HG03025 (cell line): ENCODE results near the gene HINT1.
"Not testable (repeated sequence)": the region's sequence is repeated elsewhere in the genome, so short reads cannot be mapped to it uniquely, and the experiment has no call there.

Experiments
- ATAC-seq: cut with Tn5 transposase; IDR thresholded peaks from one replicate; pipeline ENCODE4 v1.9.1; 2021; ENCODE audit warnings: mild to moderate bottlenecking, moderate library complexity; ENCODE audit not compliant: unreplicated experiment, low FRiP score

HINT1 gene

DNA sequence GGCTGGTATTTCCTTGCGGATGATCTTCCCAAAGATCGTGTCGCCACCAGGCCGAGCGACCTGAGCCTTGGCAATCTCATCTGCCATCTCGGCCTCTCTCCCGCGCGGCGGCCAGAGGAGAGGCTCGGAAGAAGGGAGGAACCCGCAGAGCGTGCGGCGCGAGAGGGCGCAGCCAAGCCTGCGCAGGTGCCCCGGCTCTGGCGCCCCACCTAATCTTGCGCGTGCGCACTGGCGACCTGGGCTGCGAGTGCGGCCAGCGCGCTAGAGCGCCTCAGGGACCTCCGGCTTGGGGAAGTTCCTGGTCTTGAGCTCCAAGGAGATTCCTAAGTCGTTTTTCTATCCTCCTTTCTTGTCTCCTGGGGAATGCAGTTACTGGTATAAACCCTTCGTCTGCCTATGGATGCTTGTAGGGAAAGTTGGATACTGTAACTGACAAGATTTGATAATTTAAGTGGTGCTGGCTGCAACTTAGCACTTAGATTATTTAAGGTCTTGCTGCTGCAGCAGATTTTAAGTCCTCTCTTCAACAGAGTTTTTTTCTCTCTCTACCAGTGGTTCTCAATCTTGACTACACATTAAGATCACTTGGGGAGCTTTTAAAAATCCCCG, at the start of gene HINT1:
Gene HINT1, minus strand, starts transcription at position 138 of the 609 bp plus-strand sequence. Its CDS starts 51 bp downstream, at position 87.
- peak; percentile 81 for ATAC-seq

DNA sequence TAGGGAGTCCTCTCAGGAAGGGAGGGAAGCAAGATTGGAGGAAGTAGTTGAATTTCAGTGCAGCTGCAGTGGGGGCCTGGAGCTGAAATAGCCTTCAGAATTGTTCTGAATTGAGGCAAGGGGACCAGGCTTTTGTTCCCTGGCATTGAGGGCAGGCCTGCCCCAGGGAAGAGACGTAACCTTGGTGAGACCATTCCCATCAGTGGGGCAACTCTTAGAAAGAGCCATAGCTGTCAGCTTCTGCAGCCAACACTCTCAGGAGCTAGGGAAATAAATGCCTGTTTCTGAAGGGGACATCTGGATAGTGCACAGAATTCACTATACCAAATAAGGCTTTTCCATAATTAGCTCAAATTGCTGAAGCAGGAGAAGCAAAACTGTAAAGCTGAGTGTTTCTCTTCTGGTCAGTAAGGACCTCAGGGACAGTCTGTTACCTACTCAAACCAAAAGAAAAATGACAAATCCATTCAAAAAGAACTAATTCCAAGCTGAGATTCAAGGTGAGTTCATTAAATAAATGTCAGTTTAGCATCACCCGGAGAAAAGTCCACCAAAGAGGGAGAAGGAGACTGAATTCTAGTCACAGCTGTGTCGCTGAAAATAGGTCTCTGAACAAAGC, 49.7 kb upstream of the HINT1 start:
- no peak for ATAC-seq

DNA sequence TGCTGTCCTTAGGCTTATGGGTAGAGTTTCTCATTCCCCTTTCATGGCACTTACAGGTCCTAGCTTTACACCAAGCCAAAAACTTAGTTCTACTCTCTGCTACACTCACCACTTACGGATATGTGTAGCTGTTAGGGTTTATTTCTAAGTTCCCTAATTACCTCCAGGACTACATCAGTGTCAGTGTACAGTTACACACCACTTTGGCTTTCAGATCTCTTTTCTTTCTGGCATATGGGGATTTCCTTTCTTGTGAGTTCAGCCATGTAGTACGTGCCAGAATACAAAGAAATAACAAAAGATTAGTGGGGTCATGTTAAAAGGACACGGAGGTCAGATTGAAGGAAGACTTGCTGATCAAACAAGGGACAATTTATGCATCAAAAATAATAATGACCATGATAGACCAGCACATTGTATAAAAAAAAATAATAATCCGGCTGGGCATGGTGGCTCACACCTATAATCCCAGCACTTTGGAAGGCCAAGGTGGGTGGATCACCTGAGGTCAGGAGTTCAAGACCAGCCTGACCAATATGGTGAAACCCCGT, 47.5 kb upstream of the HINT1 start:
- no peak for ATAC-seq

DNA sequence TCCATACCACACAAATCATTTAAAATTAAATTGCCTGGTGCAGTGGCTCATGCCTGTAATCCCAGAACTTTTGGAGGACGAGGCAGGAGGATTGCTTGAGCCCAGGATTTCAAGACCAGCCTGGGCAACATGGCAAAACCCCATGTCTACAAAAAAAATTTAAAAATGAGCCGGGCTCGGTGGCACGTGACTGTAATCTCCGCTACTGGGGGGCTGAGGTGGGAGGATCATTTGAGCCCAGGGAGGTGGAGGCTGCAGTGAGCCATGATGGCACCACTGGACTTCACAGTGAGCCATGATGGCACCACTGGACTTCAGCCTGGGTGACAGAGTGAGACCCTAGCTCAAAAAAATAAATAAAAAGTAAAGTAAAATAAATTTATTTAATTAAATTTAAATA, 46.6 kb upstream of the HINT1 start:
- ATAC-seq = no peak

DNA sequence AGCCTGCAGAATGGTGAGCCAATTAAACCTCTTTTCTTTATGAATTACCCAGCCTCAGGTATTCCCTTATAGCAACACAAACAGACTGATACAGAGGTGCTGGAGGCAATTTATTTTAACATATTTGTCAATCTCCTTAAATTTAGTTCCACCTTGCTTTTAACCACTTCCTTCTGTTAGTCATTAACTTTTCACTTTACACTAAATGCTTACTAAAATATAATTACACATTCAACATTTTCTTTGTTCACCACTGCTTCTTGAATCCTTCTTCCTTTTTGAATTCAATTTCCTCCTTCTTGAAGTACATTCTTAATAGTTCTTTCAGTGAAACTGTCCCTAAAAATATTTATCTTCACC, 45.1 kb upstream of the HINT1 start:
- ATAC-seq = no peak

DNA sequence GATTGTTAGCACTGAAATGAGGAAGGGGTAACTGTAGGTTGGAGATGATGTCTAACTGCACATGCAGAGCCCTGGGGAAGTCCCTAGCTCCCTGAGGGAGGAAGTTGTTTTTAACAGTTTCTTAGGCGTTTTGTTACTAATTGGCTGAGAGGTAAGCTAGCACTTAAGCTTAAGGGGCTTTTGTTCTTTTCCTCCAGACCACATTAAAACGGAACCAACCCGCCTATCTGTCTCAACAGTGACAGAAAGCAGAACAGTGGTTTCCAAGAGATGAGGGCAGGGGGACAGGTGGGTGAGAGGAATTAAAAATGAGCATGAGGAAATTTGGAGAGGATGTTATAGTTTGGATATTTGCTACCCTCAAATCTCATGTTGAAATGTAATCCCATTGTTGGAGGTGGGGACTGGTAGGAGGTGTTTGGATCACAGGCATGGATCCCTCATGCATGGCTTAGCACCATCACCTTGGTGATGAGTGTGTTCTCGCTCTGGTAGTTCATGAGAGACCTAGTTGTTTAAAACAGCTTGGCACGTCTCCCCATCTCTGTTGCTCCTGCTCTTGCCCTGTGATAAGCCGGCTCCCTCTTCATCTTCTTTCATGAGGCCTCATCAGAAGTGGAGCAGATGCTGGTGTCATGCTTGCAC, 44.6 kb upstream of the HINT1 start:
- ATAC-seq = peak; percentile 92

DNA sequence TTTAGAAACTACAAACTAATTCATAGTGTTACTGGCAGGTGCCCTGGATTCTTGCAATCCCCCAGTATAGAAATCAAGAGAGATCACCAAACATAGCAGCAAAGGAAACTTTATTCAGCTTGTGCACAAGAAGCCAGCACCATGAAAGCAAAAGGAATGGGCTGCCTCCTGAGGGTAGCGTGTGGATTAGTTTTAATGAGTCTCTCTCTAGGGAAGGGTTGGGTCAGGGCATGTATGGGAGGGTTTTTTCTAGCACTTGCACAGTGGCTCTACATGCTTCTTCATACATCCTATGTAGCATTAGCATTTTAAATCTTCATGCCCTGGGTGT, 44.1 kb upstream of the HINT1 start:
- ATAC-seq = no peak

DNA sequence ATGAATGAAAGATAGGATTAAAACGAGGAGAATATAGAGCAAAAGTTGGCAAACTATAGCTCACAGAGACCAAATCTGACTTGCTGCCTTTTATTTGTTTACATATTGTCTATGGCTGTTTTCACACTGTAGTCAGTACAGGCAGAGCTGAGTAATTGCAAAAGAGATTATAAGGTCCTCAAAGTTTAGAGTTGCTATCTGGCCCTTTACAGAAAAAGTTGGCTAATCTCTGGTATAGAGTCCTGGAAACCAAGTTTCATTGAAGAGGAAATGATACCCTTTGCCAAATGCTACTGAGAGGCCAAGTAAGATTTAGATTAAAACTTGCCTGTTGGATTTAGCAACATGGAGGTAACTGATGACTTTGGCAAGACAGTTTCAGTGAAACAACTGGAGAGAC, 41.7 kb upstream of the HINT1 start:
- ATAC-seq = no peak

DNA sequence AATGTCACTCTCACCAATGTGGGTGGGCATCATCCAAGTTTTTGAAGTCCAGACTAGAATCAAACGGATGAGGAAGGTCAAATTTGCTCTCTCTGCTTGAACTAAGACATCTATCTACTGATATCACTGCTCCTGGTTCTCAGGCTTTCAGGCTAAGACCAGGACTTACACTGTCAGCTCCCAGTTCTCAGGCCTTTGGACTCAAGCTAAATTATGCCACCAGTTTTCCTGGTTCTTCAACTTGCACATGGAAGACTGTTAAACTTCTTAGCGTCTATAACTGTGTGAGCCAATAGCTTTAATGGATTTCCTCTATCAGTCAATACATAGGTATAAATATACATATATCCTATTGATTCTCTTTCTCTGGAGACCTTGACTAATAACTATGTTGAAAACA, 41.0 kb upstream of the HINT1 start:
- no peak for ATAC-seq

DNA sequence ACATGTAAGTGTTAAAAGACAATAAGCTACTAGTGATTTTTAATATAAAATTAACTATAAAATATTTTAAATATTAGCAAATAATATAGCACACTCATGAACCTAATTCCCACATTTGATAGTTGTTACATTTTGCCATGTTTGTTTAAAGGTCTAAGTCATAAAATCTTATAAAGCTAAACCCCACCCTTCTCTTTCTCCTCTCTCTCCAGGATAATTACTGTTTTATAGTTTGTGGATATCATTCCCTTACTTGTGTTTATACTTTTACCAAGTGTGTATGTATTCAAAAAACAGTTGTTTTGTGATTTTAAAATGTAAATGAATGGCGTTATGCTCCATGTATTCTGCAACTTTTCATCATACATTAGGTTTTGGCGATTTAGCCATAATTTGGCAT, 39.9 kb upstream of the HINT1 start:
- ATAC-seq = no peak

DNA sequence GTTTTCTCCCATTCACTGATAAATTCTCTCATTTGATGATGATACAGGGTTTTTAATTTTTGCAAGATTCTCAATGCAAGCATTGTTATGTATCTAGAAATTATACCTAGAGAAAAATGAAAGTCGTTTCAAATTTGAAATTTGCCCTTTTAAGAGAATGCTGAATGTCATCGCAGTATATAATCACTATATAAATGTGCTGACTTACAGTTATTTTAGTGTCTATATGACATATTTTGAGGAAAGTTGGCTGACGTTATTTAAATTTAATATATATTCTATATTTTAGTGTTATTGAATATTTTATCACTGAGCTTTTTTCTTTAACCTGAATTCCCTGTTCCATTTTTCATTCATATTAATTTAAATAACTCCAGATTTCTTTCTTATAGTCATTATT, 35.5 kb upstream of the HINT1 start:
- ATAC-seq = no peak

DNA sequence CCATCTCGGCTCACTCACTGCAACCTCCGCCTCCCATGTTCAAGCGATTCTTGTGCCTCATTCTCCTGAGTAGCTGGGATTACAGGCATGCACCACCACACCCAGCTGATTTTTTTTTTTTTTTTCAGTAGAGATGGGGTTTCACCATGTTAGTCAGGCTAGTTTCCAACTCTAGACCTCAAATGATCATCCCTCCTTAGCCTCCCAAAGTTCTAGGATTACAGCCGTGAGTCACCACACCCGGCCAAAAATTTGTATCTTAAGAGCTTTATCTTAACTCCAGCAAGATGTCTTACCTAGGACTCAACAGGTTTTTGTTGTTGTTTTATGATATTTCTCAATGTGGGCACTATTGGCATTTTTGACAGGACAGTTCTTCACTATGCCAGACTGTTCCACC, 33.6 kb upstream of the HINT1 start:
- no peak for ATAC-seq

DNA sequence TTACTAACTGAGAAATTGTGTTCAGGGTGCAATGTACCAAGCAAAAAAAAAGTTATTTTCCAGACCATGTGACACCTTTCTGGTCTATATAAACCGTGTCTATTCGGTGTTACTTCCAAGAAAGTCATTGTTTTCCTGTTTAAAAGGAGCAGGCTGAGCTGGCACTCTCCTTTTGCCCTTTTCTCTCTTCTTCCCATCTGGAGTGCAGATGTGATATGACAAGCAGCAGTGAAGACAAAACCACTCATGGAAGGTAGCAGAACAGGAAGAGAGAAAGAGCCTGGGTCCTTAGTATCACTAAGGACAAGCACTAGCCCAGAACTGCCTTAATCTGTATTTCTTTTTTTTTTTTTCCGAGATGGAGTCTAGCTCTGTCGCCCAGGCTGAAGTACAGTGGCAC, 31.3 kb upstream of the HINT1 start:
- no peak for ATAC-seq

DNA sequence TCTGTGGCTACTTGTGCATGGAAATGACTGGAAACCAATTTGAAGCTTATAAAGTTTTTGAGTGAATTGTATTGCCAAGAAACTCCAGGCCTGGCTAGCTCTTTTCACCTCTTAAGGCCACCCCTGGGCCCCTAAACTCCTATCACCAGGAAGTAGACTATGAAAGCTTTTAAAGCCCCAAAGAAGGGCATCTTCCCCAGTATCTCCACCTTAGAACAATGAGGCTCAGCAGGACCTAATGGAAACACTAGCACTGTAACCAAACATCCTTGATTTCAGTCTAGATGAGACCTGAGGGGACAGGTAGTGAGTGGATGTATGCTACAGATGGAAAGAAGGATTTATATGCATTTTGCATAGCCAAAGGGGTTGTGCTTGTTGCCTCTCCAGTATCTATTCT, 30.6 kb upstream of the HINT1 start:
- no peak for ATAC-seq

DNA sequence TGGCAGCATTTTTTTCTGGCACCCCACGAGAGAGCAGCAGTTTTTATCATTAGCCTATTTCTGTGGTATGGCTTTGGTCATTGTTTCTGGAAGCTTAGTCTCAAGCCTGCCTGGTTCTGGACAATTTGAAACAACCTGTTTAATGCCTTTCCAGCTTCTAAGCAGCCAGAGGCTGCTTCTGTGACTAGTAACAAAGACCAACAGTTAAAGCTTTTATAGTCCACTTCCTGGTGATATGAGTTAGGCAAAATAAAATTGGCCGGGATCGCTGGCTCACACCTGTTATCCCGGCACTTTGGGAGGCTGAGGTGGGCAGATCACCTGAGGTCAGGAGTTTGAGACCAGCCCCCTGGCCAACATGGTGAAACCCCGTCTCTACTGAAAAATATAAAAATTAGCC, 29.7 kb upstream of the HINT1 start:
- ATAC-seq = no peak

DNA sequence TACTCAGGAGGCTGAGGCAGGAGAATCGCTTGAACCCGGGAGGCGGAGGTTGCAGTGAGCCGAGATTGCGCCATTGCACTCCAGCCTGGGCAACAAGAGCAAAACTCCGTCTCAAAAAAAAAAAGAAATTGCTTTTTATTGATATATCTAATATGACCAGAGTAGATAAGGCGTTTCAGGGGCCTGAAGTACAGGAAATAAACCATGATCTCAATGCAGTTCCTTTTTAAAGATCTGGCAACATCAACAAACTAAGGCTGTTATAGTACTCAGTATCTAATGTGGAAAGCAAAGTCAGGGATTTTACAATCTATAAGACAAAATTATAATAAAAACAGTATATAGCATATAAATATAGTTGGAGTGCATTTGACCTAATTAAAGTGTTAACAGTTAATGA, 28.8 kb upstream of the HINT1 start:
- not testable (repeated sequence) for ATAC-seq

DNA sequence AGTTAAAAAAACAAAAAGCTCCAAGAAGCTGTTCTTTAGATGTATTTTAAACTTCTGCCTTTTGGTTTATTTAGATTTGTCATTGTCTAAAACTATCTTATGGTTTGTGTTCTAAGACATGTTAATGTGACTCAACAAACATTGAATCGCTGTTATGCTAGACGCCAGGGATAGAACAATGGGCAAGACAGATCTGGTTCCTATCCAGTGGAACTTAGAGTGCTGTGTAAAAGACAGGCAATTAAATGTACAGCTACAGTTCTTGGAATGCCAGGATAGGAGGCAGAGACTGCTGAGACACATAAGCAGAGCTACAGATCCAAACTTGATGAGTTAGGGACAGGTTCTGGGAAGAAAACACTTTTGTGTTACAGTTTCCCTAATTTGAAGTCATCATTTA, 28.1 kb upstream of the HINT1 start:
- ATAC-seq = no peak

DNA sequence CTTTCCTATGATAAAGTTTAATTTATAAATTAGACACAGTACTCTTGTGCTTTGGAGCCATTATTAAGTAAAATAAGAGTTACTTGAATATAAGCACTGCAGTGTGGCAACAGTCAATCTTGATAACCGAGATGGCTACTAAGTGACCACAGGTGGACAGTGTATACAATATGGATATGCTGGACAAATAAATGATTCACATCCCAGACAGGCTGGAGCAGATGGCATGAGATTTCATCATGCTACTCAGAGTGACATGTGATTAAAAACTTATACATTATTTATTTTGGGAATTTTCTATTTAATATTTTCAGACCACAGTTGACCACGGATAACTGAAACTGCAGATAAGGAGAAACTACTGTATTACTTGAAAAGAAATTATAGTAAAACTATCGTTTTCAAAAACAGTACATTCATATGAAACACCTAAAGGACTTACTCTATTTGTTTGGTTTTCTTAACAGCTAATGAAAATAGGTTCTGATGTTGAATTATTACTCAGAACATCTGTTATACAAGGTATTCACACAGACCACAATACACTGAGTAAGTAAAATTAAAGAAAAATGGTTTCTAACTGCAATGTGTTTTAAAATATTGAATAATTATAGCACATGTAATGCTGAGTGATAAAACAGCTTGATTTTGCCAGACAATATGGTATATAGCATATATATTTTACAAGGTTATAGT, 21.7 kb upstream of the HINT1 start:
- no peak for ATAC-seq

DNA sequence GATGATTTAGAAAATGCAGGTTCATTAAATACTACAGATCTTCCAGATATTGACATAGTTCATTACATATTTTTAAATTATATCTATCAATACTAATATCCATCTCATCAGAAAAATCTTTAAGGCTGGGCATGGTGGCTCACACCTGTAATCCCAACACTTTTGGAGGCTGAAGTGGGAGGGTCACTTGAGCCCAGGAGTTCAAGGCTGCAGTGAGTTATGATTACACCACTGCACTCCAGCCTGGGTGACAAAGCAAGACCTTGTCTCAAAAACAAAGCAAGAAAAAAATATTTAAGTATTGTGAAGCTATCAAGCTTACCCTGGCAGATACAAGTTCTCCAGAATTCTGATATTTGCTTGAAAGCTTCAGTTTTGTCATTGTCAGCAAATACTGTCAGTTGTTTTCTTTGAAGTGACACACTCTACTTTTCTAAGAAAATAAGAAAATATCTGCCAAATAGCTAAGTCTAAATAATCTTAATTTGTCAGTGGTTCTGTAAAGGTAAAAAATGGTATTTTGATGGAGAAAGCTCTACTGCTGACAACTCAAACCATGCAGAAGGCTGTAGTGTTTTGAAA, 20.6 kb upstream of the HINT1 start:
- ATAC-seq = no peak

DNA sequence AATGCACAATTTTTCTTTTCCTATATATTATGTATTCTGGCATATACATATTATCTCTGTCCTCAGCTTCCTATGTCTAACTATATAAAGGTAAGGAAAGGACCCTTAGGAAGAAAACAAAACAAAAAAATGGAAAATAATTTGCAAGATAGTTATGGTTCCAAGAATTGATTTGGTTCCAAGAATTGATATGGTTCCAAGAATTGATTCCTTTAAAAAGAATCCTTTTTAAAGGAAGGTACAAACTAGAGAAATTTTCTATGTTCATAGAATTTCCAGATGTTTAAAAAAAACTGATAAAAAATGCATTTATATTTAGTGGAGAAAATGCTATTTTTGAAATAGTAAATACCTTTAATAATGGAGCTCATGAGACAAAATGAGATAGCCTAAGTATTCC, 17.8 kb upstream of the HINT1 start:
- ATAC-seq = no peak

DNA sequence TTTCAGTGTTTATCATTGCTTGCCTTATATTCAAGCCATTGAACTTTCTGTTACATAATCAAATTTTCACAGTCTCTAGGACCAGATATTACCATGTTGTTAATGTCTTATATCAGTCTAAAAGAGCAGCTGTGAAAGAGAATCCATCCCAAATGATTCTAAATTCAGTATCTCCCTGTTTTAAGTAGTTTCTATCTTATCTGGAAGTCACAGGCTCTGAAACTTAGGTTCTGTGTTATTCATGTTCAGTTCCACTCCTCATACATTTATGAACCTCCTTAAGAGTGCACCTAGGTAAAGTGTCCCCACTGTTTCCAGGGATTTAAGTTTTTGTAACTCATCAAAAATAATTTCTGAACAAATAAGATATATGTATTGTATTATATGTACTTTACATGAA, 15.4 kb upstream of the HINT1 start:
- ATAC-seq = no peak
